Measurements from ENCODE around the gene CELA2B. TPM values are rescaled to one million over a fixed set of nuclear protein-coding genes. Genes with fewer than 3 reads are reported as not detected.
"Not testable (repeated sequence)": the region's sequence is repeated elsewhere in the genome, so short reads cannot be mapped to it uniquely, and the experiment has no call there.

CELA2B gene
- total RNA-seq, 2 donors from 2014 or later = not detected

- Histone ChIP-seq H3K36me3 (no peaks in the 10 kb centered on the region), H3K27me3 (no peaks in the 10 kb centered on the region), H3K9me3 (no peaks in the 10 kb centered on the region), H3K4me1 (no peaks in the 10 kb centered on the region), H3K4me3 (no peak overlapping the region), H3K27ac (no peak overlapping the region)
- DNase-seq (ENCODE audit: low spot score) = no peak
- no peak for TF ChIP-seq CTCF (IDR thresholded peaks at IDR 0.05)
Measured at GRCh38 chr1:15483971-15484370, 8.1 kb downstream of the CELA2B start.

GRCh38 chr1:15484443-15484842 is 8.5 kb downstream of the CELA2B start:
- H3K9me3 ChIP-seq; H3K27me3 ChIP-seq; H3K4me1 ChIP-seq; H3K36me3 ChIP-seq; DNase-seq (ENCODE audit: low spot score); H3K27ac ChIP-seq; H3K4me3 ChIP-seq: not testable (repeated sequence)

GRCh38 chr1:15485636-15486035 is 9.7 kb downstream of the CELA2B start:
- H3K36me3 ChIP-seq = no peaks in the 10 kb centered on the region
- no peaks in the 10 kb centered on the region for H3K9me3 ChIP-seq
- no peak for TF ChIP-seq CTCF (IDR thresholded peaks at IDR 0.05)
- no peaks in the 10 kb centered on the region for H3K27me3 ChIP-seq
- no peak overlapping the region for H3K4me3 ChIP-seq
- no peak for DNase-seq (ENCODE audit: low spot score)
- no peak overlapping the region for H3K27ac ChIP-seq
- no peaks in the 10 kb centered on the region for H3K4me1 ChIP-seq

- DNase-seq (ENCODE audit: low spot score) = not testable (repeated sequence)
Measured at GRCh38 chr1:15486844-15487610, 11.1 kb downstream of the CELA2B start.

GRCh38 chr1:15488371-15488770 is 12.5 kb downstream of the CELA2B start:
- Histone ChIP-seq H3K4me3 (no peak overlapping the region), H3K9me3 (no peaks in the 10 kb centered on the region), H3K4me1 (no peaks in the 10 kb centered on the region), H3K27me3 (no peaks in the 10 kb centered on the region), H3K27ac (no peak overlapping the region), H3K36me3 (peaks cover 5% of the 10 kb centered on the region)
- no peak for TF ChIP-seq CTCF (IDR thresholded peaks at IDR 0.05)
- DNase-seq (ENCODE audit: low spot score) = no peak

More at GRCh38 chr1:15486844-15487610, 11.1 kb downstream of the CELA2B start:
- not testable (repeated sequence) for H3K4me3 ChIP-seq, H3K9me3 ChIP-seq, H3K36me3 ChIP-seq, H3K27me3 ChIP-seq, H3K27ac ChIP-seq, H3K4me1 ChIP-seq

GRCh38 chr1:15489052-15489736 is 13.3 kb downstream of the CELA2B start:
- Histone ChIP-seq H3K4me1 (no peaks in the 10 kb centered on the region), H3K27me3 (no peaks in the 10 kb centered on the region), H3K9me3 (no peaks in the 10 kb centered on the region), H3K27ac (peak overlapping the region in 1 of 2 donors; percentile 57), H3K36me3 (peaks cover 13% of the 10 kb centered on the region), H3K4me3 (no peak overlapping the region)
- no peak for DNase-seq (ENCODE audit: low spot score)
- no peak for TF ChIP-seq CTCF (IDR thresholded peaks at IDR 0.05)

- peaks cover 13% of the 10 kb centered on the region for H3K36me3 ChIP-seq
- not testable (repeated sequence) for H3K27ac ChIP-seq; H3K4me3 ChIP-seq; H3K27me3 ChIP-seq; DNase-seq (ENCODE audit: low spot score); H3K4me1 ChIP-seq; H3K9me3 ChIP-seq
Measured at GRCh38 chr1:15491010-15491409, 15.1 kb downstream of the CELA2B start.

All from right atrium auricular region (tissue), 2 donors.